NB4 (cell line): ENCODE measurements around the gene VPS8.
"Not testable (repeated sequence)": the region's sequence is repeated elsewhere in the genome, so short reads cannot be mapped to it uniquely, and the experiment has no call there.

Source experiments
- DNase-seq: peaks from one replicate; pipeline ENCODE4 v3.0.0; 2010; ENCODE audit warnings: low read depth
- H3K4me3 ChIP-seq: one replicate; pipeline ENCODE4 v1.5.1; 2011; ENCODE audit warnings: mild to moderate bottlenecking, low read depth, low read length, moderate library complexity
- MYC ChIP-seq: IDR thresholded peaks from 2 replicates; pipeline ENCODE4 v1.6.1; 2011; ENCODE audit warnings: low read depth, low read length
- POLR2A ChIP-seq: IDR thresholded peaks from 2 replicates; pipeline ENCODE4 v1.6.1; 2011; ENCODE audit warnings: mild to moderate bottlenecking; ENCODE audit not compliant: insufficient read length; ENCODE audit errors: extremely low read depth
- TF ChIP-seq, protein P1 (sequence below): IDR thresholded peaks from one replicate; pipeline ENCODE4 v1.5.1; 2012; ENCODE audit warnings: low read depth, low read length
- TF ChIP-seq, protein P2 (sequence below): IDR thresholded peaks from 2 replicates; pipeline ENCODE4 v1.6.1; 2011; ENCODE audit warnings: low read depth, low read length

Gene VPS8

DNA sequence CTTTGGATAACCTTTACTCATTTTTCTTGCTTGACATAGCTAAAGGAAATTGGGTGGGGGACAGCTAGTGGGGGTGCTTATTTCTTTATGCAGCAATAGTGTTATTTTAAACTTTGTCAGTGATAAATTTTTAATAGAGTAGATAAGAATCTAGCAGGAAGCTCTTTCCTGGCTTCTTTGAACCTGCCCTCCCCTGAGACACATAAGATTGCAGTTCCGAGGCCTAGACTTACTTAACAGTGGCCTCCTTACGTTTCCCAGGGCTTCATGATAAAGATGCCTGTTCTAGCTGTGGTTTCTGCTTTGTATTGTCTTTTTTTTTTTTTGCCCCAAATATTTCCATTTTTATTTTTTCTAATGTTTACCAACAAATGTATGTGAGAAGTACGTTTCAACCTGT is 170.1 kb downstream of the VPS8 start:
- peak; percentile 41 for DNase-seq
- no peak overlapping the region for H3K4me3 ChIP-seq
- no peak for TF ChIP-seq MYC
- TF ChIP-seq POLR2A: no peak

DNA sequence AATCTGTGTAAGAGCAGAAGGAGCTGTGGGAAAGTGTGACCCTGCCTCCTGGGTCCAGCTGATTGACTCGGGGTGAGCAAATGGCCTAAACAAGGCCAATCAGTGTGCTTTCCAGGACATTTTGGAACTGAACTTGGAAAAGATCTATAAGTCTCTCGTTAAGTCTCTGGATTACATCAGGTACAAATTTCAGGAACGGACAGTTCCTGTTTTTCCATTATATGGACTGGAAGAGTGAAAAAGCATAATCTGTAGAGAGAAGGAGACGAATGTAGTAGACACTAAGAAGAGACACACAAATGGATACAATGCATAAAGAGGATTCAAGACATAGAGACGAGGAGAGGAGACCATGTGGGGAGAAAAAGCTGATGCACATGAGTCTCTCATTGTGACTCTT is 173.6 kb downstream of the VPS8 start:
- TF ChIP-seq, protein P1, sequence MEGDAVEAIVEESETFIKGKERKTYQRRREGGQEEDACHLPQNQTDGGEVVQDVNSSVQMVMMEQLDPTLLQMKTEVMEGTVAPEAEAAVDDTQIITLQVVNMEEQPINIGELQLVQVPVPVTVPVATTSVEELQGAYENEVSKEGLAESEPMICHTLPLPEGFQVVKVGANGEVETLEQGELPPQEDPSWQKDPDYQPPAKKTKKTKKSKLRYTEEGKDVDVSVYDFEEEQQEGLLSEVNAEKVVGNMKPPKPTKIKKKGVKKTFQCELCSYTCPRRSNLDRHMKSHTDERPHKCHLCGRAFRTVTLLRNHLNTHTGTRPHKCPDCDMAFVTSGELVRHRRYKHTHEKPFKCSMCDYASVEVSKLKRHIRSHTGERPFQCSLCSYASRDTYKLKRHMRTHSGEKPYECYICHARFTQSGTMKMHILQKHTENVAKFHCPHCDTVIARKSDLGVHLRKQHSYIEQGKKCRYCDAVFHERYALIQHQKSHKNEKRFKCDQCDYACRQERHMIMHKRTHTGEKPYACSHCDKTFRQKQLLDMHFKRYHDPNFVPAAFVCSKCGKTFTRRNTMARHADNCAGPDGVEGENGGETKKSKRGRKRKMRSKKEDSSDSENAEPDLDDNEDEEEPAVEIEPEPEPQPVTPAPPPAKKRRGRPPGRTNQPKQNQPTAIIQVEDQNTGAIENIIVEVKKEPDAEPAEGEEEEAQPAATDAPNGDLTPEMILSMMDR: no peak
- TF ChIP-seq POLR2A (no peak), MYC (no peak)
- TF ChIP-seq, protein P2, sequence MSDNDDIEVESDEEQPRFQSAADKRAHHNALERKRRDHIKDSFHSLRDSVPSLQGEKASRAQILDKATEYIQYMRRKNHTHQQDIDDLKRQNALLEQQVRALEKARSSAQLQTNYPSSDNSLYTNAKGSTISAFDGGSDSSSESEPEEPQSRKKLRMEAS: no peak
- H3K4me3 ChIP-seq: no peak overlapping the region

DNA sequence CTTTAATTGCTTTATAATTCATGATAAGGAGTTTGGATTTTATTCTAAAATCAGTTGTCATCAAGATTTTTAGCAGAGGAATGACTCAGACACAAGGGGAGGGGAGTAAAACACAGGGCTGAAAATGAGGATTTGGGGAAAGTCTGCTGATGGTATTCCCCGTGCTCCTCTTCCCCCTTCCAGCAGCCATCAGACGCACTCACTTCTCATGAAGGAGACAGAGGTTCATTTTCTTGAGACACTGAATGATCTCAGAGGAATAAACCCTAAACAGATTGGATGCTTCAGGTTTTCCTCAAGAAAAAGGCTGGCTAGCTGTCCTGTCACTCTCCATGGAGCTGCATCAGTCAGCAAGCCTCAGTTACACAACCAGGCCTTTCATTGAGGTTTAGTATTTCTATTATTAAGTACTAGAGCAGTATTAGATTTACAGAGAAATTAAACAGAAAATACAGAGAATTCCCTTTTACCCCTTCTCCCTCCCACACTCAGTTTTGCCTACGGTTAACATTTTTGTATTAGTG is 174.5 kb downstream of the VPS8 start:
- no peak for DNase-seq
- no peak overlapping the region for H3K4me3 ChIP-seq
- TF ChIP-seq, protein P2: no peak
- TF ChIP-seq POLR2A: no peak
- TF ChIP-seq, protein P1: no peak
- TF ChIP-seq MYC: no peak

More for the DNA sequence above, 173.6 kb downstream of the VPS8 start:
- no peak for DNase-seq

DNA sequence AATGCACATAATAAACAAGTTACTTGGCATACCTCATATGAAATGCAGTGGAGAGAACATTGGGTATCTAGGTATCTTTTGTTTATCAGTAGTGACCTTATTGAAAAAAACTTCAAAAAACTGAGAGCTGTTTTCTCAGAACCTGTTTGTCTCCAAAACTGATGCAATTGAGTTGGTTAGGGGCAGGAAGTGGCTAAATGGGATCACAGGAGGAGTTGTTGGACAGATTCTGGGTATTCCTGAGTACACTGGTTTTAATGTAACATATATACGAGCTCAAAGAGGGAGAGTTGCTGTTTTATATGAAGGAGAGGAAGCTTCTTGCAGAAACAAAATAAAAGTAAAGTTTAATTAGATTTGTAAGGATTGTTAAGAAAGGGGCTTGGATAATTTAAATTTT is 181.4 kb downstream of the VPS8 start:
- H3K4me3 ChIP-seq: no peak overlapping the region
- no peak for TF ChIP-seq MYC
- DNase-seq: no peak

DNA sequence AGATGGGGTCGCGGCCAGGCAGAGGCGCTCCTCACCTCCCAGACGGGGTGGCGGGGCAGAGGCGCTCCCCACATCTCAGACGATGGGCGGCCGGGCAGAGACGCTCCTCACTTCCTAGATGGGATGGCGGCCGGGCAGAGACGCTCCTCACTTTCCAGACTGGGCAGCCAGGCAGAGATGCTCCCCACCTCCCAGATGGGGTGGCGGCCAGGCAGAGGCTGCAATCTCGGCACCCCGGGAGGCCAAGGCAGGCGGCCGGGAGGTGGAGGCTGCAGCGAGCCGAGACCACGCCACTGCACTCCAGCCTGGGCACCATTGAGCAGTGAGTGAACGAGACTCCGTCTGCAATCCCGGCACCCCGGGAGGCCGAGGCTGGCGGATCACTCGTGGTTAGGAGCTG is 191.9 kb downstream of the VPS8 start:
- DNase-seq, H3K4me3 ChIP-seq: not testable (repeated sequence)

DNA sequence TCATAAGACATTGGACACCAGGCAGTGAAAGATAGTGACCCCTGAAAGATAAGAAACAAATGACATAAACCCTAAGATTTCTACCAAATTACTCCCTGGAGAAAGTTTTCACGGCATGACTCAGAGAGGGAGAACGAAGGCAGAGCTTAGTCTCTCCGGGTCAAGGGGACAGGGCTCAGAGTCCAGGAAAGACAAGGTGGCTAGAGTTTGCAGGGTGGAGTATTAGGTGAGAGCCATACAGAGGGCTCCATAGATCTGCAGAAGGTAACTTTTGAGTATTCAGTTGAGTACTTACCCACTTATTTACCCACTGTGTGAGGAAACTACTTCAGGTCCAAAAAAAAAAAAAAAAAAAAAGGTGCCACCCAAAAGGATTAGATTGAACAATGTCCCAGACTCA is 197.7 kb downstream of the VPS8 start:
- no peak overlapping the region for H3K4me3 ChIP-seq
- TF ChIP-seq, protein P1: no peak
- no peak for TF ChIP-seq MYC
- TF ChIP-seq POLR2A: no peak
- TF ChIP-seq, protein P2: no peak
- no peak for DNase-seq

DNA sequence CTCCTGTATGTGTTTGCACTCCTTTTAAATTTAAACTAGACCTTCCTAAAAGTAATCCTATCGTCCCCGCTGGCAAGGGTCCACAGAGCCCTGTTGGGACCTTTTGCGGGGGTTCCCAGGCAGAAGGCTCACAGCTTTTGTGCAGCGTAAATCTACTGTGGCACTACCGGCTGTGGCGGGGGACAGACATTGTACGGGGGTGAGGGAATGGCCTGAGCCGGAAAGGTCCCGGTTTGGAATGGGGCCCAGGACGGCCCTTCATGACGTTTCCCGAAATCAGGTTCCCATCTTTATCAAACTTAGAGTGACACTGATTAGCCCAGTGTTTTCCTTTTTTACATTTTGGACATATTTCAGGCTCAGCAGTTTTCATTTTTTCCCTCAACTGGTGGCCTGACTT is 205.6 kb downstream of the VPS8 start:
- H3K4me3 ChIP-seq, DNase-seq: not testable (repeated sequence)

DNA sequence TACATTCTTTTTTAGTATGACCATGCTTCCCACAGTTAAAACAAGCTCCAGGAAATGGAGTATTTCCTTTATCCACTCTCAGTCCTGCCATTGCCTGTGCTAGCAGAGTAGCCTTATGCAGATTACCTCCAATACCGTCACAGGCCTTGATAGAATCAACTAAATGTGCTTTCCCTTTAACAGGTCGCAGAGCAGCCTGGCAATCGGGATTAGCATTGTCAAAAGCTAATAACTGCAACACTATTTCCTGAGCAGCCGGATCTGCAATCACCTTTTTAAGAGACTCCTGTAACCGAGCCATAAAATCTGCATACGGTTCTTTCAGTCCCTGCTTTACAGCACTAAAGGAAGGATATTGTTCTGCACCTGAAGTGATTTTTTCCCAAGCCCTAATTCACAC is 206.0 kb downstream of the VPS8 start:
- not testable (repeated sequence) for DNase-seq, H3K4me3 ChIP-seq

DNA sequence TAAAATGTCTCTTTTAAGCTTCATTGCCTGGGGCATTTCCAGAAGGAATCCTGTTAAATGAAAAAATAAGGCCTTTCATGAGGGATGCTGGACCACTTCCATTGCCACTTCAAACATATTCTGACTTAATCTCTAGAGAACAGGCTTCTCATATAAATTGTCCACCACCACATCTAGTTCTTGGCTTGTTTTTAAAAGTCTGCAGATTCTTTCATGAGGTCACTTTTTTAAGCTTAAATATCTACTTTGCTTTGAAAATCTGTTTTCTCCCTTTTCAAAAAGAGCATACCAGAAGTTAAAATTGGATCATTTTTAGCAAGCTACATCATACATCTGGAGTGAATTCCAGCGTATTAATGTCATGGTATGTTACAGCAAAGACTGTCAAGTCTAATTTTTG is 209.3 kb downstream of the VPS8 start:
- TF ChIP-seq, protein P2: no peak
- TF ChIP-seq POLR2A (no peak), MYC (no peak)
- TF ChIP-seq, protein P1: no peak
- no peak overlapping the region for H3K4me3 ChIP-seq
- no peak for DNase-seq
